Measurements from ENCODE around the gene SURF6.

GRCh38 chr9:133285252-133285775, 50.7 kb downstream of the SURF6 start:
- no peak for TF ChIP-seq CEBPB (IDR thresholded peaks at IDR 0.05; ENCODE audit: low read depth, low read length)
- TF ChIP-seq CTCF (IDR thresholded peaks at IDR 0.05; ENCODE audit: control extremely low read depth in 1 of 3, insufficient read depth in 1 of 3, low read depth in 1 of 3, low read length in 3 of 3) = no peak
- no peak for TF ChIP-seq CHD2 (IDR thresholded peaks at IDR 0.05; ENCODE audit: low read length)
- TF ChIP-seq POLR2A (IDR thresholded peaks at IDR 0.05; ENCODE audit: control extremely low read depth in 1 of 2, low read depth in 2 of 2, low read length in 2 of 2) = no peak
- TF ChIP-seq EP300 (IDR thresholded peaks at IDR 0.05; ENCODE audit: borderline replicate concordance in 1 of 2, low read depth in 2 of 2, low read length in 2 of 2) = no peak
- TF ChIP-seq TEAD4 (IDR thresholded peaks at IDR 0.05; ENCODE audit: low read depth, low read length) = no peak
- TF ChIP-seq POLR2AphosphoS5 (IDR thresholded peaks at IDR 0.05; ENCODE audit: low read depth, low read length) = no peak
